T-helper 9 cell (primary cell): ENCODE data around the gene GRIK1.

Experiments used
- DNase-seq: peaks from one replicate; pipeline ENCODE4 v3.0.0-alpha.2; 2020

GRIK1 gene

DNA sequence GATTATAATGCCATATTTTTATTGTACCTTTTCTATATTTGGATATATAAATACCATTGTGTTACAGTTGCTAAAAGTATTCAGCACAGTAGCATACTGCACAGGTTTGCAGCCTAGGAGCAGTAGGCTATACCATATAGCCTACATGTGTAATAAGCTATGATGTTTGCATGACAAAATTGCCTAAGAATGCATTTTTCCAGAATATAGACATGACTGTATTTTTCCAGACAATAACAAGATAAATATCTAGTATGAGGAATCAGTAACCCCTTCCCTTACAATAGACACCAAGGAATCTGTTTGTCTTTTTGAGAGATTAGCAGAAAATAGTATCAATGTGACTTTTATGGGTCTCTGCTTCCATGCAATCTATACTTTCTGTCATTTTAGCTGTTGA lies 228.6 kb downstream of the GRIK1 start:
- DNase-seq: no peak

DNA sequence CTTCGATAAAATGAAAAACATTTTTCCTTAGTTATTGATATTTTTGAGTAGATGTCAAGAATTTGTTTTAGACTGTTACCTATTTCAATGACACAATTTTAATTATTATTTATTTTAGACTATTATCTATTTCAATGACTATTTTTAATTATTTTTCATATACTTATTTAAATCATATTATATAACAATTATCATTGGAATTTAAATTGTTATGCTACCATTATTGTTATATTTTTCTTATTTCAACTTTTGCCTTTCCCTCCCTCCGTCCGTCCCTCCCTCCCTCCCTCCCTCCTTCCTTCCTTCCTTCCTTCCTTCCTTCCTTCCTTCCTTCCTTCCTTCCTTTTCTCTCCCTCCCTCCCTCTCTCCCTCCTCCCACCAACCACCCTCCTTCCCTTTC lies 229.3 kb downstream of the GRIK1 start:
- DNase-seq: no peak

DNA sequence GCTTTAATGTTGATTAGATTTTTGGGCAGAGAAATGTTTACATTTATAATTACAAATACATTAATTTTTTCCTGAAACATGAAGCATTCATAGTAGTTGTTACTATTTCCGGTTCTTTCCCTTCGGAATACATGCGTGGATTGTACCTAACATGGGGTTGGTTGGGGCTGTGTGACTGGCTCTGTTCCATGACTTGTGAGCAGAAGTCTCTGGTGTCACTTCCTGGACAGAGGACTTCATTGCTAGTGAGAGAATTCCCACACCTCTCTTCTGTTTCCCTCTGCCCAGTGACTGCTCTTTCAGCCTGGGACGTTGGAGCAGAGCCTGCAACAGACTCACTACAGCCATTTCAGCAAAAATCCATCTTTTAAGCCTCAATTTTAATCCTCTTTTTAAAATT lies 231.4 kb downstream of the GRIK1 start:
- DNase-seq: no peak

DNA sequence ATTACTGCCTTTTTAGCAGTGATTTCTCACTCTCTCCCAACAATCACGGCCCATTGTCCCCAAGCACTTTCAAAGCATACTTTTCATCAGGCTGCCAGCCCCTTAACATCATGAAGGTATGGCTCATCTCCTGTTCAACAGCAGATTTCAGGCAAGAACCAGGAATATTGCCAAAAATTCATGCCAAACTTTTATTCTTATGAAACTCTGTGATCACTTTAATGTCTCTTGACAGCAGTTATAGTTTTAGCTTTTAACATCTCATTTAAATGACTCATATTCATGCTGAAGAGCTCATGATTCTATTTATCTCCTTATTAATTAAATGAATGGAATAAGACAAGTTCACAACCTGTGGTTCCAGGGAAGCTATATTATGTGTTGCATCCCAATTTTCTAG lies 235.1 kb downstream of the GRIK1 start:
- DNase-seq: no peak

DNA sequence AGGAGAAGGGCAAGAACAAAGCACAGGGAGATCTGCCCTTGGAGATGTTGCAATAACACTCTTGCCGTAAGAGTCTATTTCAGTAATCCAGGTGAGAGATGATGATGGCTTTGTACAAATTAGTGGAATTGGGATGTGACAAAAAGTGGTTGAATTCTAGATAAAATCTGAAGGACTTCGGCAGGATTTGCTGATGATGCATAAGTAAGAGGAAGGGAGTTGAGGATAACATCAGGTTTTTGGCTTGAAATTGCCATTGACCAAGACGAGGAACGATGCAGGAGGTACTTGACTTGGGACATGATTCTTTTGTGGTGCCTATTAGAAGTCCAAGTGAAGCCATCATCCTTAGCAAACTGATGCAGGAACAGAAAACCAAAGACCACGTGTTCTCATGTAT lies 238.1 kb downstream of the GRIK1 start:
- DNase-seq: no peak

DNA sequence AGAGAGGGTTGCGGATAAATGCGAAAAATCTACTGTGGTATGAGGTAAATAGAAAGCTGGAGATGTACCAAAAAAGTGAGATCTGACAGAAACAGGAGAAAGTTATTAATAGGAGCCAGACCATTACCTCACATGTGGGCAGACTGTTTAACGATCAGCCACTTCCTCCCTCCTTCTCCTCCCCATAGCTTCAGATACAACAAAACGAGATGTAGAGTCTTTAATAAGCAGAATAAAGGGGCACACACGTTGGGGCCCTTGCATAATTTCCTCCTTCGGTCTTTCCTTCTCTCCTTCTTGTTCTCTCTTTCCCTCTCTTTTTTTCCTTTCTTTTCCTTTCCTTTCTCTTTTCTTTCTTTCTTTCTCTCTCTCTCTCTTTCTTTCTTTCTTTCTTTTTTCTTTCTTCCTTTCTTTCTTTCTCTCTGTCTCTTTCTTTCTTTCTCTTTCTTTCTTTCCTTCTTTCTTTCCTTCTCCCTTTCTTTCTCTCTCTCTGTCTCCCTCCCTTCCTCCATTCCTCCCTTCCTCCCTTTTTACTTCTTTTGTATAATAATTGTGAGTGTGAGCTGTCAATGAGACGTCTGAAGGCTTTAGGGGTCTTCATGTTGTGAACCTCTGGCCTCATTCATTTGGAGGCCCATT lies 242.1 kb downstream of the GRIK1 start:
- DNase-seq: no peak

DNA sequence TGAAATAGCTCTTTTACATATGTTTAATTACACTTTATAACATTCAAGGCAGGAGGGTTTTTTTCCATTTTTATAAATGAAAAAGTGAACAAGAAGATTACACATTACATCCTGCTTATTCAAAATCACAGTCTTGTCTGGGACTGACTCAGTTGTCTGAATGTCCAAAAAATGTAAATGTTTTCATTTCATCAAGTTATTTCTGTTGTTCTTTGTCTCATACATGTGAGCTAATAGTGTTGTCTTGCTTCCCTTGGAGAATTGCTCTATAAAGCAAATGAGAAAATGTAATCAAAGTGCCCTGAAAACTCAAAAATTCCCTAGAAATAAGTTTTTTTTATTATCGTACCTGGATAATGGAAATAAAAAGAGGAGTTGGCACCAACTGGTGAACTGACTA lies 242.9 kb downstream of the GRIK1 start:
- no peak for DNase-seq

DNA sequence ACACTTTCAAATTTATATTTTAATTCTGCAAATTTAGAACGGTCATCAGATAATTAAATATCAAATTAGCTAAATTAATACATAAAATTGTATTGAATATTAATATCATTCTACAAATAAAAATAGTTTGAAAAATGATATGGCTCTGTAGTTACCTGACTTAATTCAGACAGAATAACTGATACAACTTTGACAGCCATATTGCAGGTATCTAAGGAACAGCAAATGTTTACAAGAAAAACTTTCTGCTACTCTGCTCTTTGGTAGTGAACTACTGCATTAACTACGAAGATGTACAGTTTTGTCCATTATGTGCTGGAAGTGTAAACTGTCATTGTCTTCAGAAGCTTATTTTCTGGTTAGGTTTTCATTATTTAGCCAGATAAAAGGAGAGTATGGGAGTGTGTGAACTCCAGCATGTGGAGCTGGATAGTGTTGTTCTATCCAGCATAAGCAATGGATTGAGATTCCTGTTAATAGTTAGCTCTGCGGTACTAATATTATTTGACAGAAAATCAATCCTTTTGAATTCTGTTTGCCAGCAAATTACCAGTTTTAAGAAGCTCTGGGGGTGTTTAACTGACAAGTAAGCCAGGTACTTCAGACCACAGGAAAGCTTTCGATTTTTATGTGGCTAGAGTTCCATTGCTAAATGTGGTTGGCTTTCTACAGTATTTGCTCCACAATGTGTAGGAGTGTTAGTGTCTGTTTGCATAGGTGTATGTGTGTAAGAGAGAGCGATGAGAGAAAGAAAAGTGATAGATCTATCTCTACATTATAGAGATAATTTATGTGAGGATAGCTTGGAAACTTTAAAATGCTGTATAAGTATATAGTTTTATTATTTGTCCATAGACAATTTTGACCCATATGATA lies 247.9 kb downstream of the GRIK1 start:
- no peak for DNase-seq

DNA sequence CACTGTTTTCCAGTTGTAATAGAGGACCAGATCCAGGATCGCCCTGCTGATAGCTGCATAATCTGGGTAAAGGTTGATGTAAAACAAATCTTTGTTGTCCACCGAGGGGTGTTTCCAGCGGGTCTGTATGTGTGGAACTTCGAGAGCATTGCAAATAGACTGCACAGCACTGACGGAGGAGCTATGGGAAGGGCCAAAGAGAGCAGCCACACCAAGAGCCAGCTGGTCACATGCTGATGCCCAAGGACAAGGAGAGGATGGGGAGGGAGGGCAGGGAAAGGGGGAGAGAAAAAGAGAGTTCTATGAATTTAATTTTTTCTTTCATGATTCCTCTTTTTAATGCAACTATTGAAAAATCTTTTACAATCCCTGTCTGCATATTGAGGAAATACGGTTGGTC lies 250.0 kb downstream of the GRIK1 start:
- DNase-seq: no peak

DNA sequence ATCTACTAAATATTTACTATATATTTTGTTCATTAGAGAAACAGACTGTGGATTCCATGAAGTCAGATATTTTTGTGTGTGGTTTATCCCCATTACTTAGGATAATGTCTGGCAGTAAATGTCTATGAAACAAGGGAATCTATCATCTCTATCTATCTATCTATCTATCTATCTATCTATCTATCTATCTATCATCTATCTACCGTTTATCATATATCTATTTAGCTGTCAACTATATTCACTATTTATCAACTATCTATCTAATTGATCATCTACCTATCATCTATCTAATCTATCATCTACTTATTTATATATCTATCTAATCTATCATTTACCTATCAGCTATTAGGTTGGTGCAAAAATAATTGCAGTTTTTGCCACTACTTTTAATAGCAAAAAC lies 255.7 kb downstream of the GRIK1 start:
- DNase-seq: no peak

DNA sequence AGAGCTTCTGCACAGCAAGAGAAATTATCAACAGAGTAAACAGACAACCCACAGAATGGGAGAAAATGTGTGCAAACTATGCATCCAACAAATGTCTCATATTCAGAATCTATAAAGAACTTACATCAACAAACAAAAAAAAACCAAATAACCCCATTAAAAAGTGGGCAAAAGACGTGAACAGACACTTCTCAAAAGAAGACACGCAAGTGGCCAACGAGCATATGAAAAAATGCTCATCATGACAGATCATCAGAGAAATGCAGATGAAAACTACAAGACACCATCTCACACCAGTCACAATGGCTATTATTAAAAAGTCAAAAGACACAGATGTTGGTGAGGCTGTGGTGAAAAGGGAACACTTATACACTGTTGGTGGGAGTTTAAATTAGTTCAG lies 257.0 kb downstream of the GRIK1 start:
- DNase-seq: no peak

DNA sequence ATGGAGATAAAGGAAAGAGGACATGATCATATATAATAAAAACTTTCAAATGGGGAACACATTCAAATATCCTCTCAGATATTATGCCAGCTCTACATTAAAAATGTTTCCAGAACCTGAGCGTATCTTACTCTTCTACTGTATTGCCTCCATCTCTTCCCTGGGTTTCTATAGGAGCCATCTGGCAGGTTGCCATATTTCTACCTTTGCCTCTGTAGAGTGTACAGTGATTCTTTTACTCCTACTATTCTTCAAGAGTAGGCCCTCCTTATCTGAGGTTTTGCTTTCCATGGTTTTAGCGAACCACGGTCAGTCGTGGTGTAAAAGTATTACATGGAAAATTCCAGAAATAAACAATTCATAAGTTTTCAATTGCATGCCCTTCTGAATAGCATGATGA lies 259.5 kb downstream of the GRIK1 start:
- no peak for DNase-seq

DNA sequence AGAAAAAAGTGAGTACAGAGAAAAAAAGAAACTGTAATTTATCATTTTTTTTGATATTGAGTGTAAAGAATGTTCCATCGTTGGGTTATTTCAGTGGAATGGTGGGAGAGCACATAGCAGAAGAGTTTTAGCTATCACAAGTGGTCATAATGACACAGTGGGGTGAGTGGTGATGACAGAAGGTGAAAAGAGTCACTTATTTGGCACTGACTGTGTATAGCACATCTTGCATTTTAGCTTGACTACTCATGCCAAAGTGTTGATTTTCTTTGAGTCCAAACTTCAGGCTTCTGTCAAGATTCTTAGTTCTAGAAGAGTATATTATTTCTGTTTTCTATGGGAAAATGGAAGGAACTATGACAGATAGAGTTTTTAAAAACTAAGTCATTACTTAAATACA lies 261.2 kb downstream of the GRIK1 start:
- no peak for DNase-seq

DNA sequence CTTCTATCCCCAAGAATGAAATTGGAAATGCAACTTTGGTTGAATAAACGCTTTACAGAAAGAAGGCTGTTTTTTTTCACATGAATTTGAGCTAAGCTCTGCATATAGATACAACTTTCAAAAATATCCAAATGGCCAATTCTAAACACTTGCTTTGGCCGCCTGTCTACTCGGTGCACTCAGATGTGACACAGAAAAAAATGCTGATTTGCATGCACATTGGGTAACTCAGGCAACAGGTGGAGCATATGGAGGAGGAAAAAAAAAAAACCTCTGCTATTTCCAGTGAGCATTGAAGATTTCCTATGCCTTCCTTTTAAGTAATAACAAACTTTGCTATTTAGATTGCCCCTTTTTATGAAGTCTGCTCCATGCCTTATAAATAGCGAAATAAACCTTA lies 262.5 kb downstream of the GRIK1 start:
- no peak for DNase-seq

DNA sequence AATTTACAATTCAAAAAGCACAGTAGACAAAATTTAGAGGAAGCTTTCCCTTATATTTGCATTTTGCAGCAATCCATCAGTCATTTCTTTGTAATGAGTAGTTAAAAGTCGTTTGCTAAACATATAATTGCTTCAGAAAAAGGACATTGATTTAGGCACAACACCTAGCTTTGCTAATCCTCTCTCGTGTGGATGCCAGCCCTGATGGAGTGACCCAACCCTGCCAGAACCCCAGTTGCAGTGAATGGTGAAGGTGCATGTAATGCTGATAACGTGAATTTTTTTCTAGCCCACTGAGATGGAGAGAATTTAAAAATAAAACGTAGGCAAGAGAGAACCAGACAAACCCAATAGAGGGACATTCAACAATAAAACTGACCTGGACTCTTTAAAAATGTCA lies 263.4 kb downstream of the GRIK1 start:
- no peak for DNase-seq

DNA sequence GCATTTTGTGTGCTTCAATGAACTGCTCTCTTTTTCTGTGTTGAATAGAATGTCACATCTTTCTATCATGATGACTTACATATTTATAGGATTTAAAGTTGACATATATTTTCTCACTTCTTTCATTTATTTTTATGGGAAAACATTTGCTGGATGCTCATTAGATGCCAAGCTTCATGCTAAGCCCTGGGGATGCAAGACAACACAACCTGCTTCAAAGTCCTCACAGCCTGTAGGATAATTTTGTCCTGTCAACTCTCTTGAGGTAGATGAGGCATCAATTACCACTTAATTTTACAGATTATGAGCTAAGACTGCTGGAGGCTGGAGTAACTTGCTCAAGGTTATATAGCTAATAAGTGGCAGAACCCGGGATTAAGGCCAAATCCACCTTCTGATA lies 264.3 kb downstream of the GRIK1 start:
- no peak for DNase-seq

DNA sequence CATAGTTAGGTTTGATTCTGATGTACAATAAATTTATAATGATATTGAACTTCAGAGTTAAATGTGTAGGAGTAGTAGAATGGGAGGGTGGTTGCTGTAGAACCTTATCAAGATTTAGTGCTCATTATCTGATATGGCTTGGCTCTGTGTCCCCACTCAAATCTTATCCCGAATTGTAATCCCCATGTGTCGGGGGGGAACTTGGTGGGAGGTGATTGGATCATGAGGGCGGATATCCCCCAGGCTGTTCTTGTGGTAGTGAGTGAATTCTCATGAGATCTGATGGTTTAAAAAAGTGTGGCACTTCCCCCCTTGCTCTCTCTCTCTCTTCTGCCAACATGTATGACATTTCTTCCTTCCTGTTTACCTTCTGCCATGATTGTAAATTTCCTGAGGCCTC lies 265.5 kb downstream of the GRIK1 start:
- no peak for DNase-seq

DNA sequence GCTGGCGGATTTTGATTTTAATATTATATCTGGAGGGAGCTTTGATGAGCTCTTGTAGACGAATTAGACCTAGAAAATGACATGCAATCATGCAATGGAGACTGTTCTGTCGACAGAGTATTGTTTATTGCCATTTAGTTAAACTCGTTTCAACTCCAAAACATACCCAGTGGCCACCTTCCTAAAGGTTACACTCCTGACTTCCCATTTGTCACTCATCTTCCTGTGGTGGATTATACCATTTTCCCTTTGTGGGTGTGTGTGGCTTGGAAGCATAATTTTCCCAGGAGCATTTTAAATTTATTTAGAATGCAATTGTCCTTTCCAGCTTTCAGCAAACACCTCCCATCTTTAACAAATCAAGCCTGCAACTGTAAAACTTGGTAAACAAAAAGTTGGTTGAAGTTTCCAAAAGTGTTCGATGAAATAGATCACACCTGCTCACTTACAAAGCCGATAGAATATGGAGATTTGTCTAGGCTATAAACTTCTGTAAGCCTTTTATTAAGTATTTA lies 266.6 kb downstream of the GRIK1 start:
- DNase-seq: no peak

DNA sequence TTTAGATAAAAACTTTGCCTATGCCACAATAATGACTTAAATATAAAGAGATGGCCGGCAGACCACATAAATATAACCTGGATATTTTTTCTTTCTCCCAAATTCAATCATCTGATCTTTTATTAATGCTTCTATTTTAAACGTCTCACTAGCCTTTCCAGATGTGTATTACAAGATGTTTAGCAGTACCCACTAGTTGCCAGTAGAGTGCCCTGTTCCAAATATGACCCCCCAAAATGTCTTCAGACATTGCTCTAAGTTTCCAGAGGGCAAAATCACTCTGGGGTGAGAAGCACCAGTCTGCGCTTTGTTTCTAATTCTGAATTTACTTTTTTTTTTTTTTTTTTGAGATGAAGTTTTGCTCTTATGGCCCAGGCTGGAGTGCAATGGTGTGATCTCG lies 268.1 kb downstream of the GRIK1 start:
- DNase-seq: no peak

DNA sequence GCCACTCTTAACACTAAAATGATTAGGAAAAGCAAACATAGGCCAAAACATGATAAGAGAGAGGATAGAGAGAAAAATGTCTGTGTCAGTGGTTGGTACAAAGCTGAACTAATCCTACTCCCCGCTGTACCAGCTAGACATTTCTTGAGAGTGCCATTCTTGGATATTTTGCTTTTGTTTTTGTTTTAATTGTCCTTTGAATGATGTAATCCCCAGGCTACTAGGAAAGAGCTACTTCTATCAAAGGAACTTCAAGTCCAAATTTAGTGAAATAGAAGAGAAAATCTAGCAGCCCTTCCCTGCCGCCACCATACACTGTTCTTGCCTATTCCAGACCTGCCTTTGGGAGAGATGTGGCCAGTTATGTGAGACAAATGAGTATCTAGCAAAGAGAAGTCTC lies 269.6 kb downstream of the GRIK1 start:
- no peak for DNase-seq

DNA sequence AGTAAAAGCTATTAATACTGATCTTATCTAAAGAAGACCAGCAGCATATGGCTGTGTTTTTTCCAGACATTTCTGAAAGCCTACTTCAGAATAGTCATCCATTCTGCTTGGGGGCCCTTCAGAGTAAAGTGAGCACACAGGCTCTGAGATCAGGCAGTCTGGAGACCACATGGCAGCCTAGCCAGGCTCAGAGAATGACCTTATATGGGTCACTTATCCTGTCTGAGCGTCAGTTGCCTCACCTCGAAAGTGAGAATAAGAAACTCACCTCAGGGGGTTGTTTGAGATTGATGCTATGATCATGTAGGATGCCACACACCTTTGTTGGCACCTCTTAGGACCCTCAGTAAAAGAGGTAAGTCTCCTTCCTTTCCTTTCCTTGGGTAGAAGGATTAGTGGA lies 270.4 kb downstream of the GRIK1 start:
- no peak for DNase-seq

DNA sequence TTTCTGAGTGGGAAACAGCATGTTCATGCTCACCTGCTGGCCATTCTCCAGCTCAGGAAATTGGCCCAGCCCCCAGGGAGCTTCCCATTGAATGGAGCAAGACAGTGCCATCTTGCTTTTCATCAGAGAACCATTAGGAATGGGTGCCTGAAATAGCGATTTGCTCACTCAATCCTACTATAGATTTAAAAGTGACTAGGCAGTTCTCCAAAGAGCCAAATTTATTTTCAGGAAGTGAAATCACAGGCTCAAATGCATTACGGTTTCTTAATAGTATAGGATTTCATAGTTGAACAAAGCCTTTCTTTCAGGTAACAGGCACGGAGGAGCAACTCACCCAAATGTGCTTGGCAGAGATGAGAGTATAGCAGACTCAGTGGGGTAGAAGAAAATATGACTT lies 272.1 kb downstream of the GRIK1 start:
- DNase-seq: no peak

DNA sequence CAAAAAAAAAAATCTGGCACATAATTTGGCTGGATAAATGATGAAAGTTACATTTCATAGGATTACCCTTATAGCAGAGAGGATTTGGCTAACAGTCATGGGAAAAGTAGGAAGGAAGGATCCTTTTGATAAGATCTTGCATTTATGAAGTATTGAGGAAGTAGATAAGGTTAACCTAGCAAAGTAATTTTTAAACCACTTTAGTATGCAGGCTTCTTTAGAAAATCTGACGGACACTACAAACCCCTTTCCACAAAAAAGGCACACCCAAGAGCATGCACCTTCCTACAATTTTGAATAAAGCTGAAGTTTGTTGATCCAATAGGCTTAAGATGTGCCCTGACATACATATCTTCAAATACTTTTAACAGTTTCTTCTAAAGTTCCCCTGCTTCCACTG lies 275.2 kb downstream of the GRIK1 start:
- no peak for DNase-seq

DNA sequence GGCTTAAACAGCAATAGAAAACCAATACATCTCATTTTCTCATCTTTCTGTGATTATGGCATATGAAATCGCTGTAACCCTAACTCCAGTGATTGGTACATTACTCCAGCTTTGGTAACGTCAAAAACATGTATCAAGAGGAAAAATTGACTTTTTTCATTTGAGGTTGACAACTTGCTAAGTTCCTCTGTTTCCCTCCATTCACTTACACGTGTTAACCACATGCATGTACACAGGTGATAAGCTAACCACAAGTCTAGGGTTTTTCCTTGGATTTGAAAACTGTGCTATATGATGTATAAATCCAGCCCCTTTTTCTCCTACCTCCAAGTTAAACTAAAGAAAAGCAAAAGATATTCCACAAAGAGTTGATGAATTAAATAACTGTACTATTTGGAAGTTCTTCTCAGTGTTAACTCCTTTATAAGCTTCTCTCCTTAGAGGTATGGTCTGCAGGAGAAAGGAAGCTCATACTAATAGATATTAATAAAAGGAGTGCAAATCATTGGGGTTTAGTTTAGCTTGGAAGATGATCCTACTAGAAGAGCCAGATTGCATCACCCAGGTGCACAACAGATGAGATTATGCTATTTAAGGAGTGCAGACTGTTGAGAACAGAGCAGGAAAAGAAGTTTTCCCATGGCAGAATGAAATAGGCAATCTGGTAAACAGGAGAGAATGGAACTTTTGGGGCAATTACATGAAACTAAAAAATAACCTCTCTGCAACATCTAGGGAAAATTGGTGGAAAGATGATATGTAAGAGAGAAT lies 277.9 kb downstream of the GRIK1 start:
- DNase-seq: no peak
